Measurements from ENCODE around the gene HOXB3.

Gene HOXB3

DNA sequence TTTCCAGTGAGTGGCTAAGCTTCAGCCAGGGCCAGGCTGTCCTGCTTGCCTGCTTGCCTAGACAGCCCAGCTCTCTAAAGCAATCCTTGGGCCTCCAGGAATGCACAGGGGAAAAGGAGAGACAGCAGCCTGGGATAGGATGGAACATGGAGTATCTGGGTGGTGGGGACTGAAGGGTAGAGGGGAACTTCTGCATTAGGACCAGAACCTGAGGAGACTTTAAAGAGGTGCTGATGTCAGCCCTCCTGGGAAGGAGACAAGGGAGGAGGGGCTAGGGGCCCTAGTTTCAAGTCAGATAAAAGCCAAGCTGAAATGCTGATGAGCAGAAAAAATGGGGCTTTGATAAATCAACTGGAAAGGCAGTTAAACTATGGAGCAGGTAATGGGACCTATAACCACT, 19.0 kb upstream of the HOXB3 start:
- no peak for ATAC-seq
- no peaks in the 10 kb centered on the region for H3K9me3 Mint-ChIP-seq
- peaks cover 96% of the 10 kb centered on the region for H3K27me3 Mint-ChIP-seq
- H3K4me1 Mint-ChIP-seq, result peaks cover 36% of the 10 kb centered on the region
- DNase-seq, result no peak
- no peak overlapping the region for H3K4me3 Mint-ChIP-seq
- H3K27ac Mint-ChIP-seq, result no peak overlapping the region

DNA sequence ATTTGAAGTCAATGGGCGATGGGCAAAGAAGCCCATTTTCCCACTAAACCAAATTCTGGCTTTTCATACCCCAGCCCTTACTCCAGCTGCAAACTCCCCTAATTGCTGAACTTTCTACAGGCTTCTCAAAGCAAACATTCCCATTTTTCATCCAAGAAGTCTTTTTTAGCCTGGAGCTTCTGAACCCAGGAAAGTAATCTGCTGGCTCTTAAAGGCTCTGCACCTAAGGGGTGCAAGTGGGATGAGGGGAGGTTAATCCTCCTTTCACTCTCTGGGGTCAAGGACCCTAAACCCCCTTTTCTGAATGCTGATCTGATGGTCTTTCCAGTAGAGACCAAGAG, 18.4 kb upstream of the HOXB3 start:
- H3K4me3 Mint-ChIP-seq, result no peak overlapping the region

DNA sequence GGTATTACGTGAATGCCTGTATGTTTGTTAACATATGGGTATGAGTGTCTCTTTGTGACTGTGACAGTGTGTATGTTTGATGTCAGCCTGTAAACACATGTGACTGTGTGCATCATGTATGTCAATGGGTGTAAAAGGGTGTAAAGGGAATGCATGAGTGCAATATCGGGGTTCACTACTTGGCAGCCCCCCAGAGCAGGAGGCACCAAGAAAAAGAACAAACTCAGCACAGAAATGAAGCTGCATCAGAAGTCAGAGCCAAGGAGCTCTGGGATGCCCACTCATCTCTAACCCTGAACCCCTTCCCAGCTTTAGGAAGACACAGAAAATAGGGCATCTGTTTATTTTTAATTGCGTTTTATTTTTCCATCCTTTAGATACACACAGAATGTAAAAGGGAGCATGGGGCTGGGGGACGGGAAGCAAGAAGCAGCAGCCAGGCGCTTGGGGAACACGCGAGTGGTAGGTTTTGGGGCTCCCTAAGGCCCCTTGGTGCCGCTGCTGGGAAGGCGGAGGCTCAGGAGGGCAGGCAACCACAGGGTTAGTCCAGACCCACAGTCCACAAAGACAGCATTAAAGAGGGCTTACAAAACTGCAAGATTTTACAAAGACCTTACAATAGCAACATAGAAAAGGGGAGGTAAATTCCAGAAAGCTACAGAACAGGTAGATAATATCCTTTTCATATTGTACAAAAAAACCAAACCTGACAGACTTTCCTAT, 17.0 kb upstream of the HOXB3 start:
- H3K4me3 Mint-ChIP-seq, result no peak overlapping the region
- peaks cover 96% of the 10 kb centered on the region for H3K27me3 Mint-ChIP-seq
- DNase-seq (no peak), ATAC-seq (no peak)
- H3K27ac Mint-ChIP-seq, result no peak overlapping the region
- H3K4me1 Mint-ChIP-seq, result peaks cover 34% of the 10 kb centered on the region
- no peaks in the 10 kb centered on the region for H3K9me3 Mint-ChIP-seq

More for the DNA sequence above, 18.4 kb upstream of the HOXB3 start:
- Mint-ChIP-seq H3K4me1 (peaks cover 36% of the 10 kb centered on the region), H3K9me3 (no peaks in the 10 kb centered on the region), H3K27ac (no peak overlapping the region), H3K27me3 (peaks cover 96% of the 10 kb centered on the region)
- DNase-seq, result no peak
- no peak for ATAC-seq

DNA sequence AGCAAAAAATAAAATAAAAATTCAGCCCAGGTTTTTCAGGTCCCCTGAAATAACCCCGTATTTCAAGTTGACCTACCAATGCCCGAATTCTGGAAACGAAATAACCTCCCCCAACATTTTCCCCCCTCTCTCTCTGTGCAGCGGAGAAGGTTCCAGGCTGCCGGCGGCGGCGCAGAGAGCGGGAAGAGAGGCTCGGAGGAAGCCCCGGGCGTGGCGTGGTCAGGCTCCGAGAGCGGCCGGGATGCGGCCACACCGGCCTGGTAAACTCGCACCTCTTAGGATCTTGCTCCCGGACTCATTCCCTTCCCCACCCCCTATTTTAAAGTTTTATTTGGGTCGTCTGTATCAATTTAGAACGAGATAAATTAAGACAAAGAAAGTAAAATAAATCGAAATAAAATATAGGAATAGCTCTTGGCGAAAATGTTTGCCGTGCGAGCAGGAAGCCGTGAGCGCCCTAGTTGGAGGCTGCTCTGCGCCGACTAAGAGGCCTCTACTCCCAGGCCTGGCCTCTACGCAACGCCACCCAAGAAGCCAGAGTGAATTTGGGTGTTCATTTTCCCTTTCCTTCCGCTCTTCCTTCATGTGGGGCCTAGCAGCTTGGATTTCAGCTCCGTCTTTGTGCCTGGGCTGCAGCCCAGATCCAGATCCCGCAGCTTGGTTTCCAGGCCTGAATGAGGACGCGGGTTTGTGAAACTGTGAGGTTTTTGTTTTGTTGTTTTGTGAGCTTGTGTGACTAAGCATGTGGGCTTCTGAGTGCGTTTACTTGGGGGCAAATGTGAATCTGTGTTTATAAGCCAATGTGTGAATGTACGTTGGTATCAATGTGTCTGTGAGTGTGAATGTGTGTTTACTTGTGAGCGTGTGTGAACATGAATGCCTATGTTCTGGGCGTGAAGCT, 16.2 kb upstream of the HOXB3 start:
- H3K27ac Mint-ChIP-seq, result no peak overlapping the region
- peaks cover 96% of the 10 kb centered on the region for H3K27me3 Mint-ChIP-seq
- DNase-seq (no peak), ATAC-seq (no peak)
- peaks cover 31% of the 10 kb centered on the region for H3K4me1 Mint-ChIP-seq
- H3K4me3 Mint-ChIP-seq, result no peak overlapping the region
- no peaks in the 10 kb centered on the region for H3K9me3 Mint-ChIP-seq

DNA sequence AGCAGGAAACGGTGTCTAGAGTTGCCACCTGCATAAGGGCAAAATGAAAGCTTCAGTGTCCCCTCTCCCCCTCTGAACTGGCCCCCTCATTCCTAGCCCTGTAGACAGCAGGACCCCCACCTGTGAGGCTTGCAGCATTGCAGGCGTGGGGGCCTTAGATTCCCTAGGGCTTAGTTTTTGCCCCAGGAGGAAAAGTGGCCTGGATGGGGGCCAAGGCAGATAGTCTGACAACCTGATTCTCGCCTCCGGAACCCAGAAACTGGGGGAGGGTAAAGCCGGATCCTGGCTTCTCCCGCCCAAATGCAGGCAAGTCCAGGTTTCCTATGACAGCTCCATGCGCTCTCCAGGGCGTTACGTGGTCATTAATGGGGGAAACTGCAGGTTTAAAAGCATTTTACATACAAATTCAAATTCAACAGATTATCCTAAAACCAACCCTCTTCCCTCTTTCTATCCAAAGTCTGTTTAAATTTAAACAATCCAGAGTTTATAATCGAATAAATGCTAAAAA, 15.4 kb upstream of the HOXB3 start:
- Mint-ChIP-seq H3K27me3 (peaks cover 96% of the 10 kb centered on the region), H3K4me1 (peaks cover 25% of the 10 kb centered on the region), H3K27ac (no peak overlapping the region), H3K4me3 (no peak overlapping the region), H3K9me3 (no peaks in the 10 kb centered on the region)
- DNase-seq (no peak), ATAC-seq (no peak)

DNA sequence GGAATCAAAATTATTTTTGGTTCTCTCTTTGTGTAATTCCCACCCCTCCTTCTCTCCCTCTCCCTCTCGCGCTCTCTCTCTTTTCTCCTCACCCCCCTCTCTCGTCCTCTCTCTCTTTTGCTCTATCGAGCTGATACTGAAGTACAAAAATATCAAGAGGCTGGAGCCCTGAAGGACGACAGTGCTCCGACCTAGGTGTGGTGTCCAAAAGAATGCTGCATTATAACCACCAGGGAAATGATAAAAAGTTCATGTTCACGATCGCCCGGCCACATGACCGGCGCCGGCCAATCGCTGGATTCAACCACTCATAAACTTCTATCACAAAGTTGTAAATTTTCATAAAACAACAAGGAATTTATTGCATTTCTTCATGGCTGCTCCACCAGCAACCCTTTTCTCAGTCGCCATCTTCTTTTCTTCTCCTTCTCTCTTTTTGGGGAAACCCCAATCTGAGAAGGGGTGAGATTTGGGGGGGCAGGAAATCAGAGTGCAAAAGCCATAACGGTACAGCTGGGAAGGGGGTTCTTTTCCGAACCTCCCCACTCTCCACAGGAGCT, 14.8 kb upstream of the HOXB3 start, which contains the start of gene HOXB6:
HOXB6 (minus strand) TSS at position 217 of the 560 bp plus-strand sequence. CDS start 6,836 bp downstream, outside the sequence.
- Mint-ChIP-seq H3K27ac (no peak within 1 kb of the TSS), H3K4me3 (peak within 1 kb of the TSS; percentile 49 to 54), H3K27me3 (peaks cover 100% of the 10 kb centered on the region), H3K9me3 (no peaks in the 10 kb centered on the region), H3K4me1 (peaks cover 25% of the 10 kb centered on the region)
- ATAC-seq (no peak), DNase-seq (no peak)

DNA sequence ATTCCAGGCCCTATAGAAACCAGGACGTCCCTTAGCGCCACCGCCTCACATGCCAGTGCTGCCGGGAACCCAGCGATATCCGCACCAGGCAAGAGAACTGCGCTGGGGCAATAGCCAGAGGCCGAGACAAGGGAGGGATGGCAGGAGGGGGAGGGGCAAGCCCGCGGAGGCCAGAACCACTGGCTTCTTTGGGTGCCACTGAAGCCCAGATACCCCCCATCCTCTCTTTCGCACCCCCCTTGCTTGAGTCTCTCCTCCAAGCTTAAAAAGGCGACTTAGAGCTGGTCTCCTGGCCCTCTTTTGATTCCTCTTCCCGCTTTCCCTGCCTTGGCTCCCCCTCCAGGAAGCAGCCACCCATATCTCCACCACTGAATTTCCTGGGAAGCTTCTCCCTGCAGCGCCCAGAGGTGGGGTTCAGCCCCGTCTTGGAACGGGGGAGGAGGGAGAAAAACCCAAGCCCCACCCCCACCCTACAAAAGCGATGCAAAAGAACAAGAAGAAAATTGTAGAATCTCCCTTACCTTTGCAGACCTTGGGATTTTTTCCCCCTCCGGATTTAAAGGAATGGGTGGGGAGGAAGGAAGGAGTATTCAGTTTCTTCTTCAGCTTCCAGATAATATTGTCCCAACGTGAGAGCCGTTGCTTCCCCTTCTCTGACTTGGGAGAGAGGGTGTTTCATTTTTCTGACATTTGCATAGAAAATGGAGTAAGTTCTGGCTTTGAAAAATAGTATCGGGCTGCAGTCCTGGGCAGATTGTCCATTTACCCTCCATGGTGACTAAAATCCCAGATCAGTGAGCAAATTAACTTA, 14.1 kb upstream of the HOXB3 start:
- ATAC-seq (no peak), DNase-seq (no peak)
- peaks cover 25% of the 10 kb centered on the region for H3K4me1 Mint-ChIP-seq
- no peak overlapping the region for H3K27ac Mint-ChIP-seq
- H3K9me3 Mint-ChIP-seq, result no peaks in the 10 kb centered on the region
- peaks cover 100% of the 10 kb centered on the region for H3K27me3 Mint-ChIP-seq
- peak overlapping the region in 1 of 2 donors; percentile 49 for H3K4me3 Mint-ChIP-seq

DNA sequence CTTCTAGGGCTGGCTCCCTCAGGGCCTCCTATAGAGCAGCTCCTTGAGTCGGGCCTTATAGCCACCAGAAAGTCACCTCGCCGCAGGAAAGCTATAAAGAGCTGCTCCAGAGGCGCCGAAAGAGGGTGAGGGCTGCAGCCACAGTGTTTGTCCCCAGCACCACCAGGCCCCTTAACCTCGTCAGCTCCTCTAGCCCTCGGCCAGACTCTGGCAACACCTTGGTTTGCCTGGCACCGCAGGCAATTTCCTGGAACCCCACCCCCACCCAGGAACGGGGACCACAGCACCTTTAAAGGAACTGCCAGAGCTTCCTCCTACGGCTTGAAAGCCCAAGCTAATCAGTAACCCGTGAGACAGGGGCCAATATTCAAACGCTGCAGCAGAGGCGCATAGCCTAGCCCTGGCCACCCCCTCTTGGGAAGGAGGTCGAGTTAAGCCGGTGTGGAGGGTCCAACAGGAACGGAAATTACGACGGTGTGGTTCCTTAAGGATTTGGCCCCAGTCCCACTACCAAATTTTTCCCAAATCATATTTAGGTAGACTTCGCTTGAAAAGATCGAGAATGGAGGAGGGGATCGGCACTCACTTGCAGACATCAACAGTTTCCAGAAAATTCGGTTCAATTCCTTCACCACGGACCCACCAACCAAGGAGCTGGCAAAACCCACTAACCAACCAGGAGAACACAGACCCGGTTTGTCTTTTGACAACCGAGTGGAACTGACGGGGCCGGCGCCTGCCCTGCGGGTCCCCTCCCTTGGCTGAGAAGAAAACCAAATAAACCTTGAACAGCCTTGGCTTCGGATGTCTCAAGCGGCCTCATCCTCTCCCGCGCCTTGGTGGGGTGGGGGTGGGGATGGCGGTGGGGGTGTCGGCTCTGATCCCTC, 11.7 kb upstream of the HOXB3 start:
- peak; percentile 4 for ATAC-seq
- H3K4me1 Mint-ChIP-seq, result peaks cover 46% of the 10 kb centered on the region

DNA sequence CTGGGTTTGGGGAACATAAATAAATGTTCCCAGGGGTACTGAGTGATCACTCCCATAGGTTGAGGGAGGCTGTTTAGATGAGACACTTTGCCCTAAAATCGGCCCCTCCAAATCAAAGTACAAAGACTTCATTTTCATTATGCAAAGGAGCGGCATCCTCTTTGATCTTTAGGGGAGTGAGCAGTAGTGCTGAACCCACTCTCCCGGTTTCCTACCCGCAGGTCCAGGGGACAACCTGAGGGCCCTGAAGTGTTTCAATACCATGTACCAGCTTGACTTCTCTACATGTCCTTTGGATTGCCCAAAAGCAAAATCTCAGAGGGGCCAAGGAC, 11.1 kb upstream of the HOXB3 start:
- peaks cover 52% of the 10 kb centered on the region for H3K4me1 Mint-ChIP-seq
- H3K27ac Mint-ChIP-seq, result no peak overlapping the region
- DNase-seq (no peak), ATAC-seq (no peak)
- no peaks in the 10 kb centered on the region for H3K9me3 Mint-ChIP-seq
- H3K4me3 Mint-ChIP-seq, result no peak overlapping the region
- H3K27me3 Mint-ChIP-seq, result peaks cover 100% of the 10 kb centered on the region

More for the DNA sequence above, 11.7 kb upstream of the HOXB3 start:
- Mint-ChIP-seq H3K27ac (no peak overlapping the region), H3K9me3 (no peaks in the 10 kb centered on the region), H3K4me3 (peak overlapping the region in 1 of 2 donors; percentile 8), H3K27me3 (peaks cover 100% of the 10 kb centered on the region)
- DNase-seq, result no peak

DNA sequence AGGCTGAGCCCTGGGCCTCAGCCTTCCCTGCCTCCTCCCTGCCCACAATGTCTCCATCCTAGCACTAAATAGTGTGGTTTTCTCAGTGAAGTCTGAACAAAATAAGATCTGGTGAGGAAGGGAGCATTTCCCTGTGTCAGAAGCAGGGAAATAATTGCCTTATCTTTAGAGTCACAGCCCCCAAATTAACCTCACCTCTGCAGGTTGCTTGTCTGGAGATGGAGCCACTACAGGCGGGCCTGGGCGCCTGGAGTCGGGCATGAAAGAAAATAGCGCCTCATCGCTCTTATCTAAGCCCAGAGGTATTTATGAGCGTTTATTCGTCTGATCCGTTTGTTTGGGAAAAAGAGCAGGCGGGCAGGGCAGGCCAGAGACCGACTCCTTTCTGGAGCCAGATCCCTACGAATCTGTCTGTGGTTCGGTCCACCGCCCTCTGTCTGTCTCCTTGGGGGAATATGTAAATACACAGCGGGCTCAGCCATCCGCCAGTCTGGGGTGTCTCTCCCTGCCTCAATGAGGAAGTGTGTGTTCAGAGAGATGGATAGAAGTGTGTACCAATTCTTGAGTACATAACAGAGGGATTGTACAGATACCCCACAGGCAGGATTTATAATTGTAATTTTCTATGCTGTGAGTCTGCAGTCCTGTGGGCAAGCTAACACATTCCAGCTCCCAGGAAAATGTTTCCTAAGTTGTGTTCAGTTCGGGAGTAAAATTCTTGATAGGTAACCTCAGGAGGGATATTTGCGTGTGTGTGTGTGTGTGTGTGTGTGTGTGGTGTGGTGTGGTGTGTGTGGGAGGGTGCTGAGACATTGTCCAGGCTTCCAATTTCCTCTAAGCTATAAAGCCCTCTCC, 10.4 kb upstream of the HOXB3 start:
- no peaks in the 10 kb centered on the region for H3K9me3 Mint-ChIP-seq
- peaks cover 100% of the 10 kb centered on the region for H3K27me3 Mint-ChIP-seq
- H3K4me1 Mint-ChIP-seq, result peaks cover 53% of the 10 kb centered on the region
- ATAC-seq, result no peak
- no peak for DNase-seq
- no peak overlapping the region for H3K27ac Mint-ChIP-seq
- H3K4me3 Mint-ChIP-seq, result no peak overlapping the region

DNA sequence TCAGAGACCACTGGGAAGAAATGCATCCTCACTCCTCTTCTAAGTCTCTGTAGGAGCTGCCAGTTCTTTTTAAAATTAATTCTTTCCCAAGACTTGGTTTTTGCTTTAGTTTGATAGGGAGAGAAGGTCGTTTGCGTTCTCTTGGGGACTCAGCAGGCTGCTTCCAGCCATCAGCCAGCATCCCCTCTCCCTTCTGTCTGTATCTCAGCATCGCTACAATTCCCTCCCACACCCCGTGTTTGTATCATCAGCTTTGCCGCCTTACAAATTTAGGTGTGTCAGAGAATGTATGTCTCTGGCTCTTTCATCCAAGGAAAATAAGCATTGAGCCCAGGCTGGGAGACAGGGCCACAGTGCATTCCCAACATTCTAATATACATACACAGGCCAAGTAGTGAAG, 9.3 kb upstream of the HOXB3 start:
- H3K27ac Mint-ChIP-seq, result no peak overlapping the region
- no peak for DNase-seq
- peaks cover 100% of the 10 kb centered on the region for H3K27me3 Mint-ChIP-seq
- H3K9me3 Mint-ChIP-seq, result no peaks in the 10 kb centered on the region
- H3K4me3 Mint-ChIP-seq, result no peak overlapping the region
- ATAC-seq, result no peak
- H3K4me1 Mint-ChIP-seq, result peaks cover 53% of the 10 kb centered on the region

DNA sequence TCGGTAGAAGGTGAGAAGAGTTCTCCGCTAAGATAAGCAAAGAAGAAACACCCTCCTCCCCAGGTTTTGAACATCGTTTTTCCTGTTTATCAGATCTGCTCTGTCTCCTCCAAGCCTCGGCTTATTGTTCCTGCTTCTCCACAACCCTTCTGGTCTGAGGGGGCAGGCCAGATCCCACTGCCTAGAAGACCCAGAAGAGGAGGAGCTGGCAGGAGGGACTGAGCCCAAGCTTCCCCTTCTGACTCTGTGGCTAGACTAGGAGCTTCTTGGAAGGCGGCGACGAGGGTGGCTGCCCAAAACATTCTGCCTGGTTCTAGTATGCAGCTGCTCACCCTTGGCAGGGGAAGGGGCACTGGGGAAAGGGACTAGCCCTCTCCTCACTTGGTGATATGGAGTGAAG, 8.7 kb upstream of the HOXB3 start:
- no peak overlapping the region for H3K27ac Mint-ChIP-seq
- ATAC-seq, result no peak
- H3K4me3 Mint-ChIP-seq, result no peak overlapping the region
- peaks cover 53% of the 10 kb centered on the region for H3K4me1 Mint-ChIP-seq
- DNase-seq, result no peak
- H3K9me3 Mint-ChIP-seq, result no peaks in the 10 kb centered on the region
- H3K27me3 Mint-ChIP-seq, result peaks cover 100% of the 10 kb centered on the region

DNA sequence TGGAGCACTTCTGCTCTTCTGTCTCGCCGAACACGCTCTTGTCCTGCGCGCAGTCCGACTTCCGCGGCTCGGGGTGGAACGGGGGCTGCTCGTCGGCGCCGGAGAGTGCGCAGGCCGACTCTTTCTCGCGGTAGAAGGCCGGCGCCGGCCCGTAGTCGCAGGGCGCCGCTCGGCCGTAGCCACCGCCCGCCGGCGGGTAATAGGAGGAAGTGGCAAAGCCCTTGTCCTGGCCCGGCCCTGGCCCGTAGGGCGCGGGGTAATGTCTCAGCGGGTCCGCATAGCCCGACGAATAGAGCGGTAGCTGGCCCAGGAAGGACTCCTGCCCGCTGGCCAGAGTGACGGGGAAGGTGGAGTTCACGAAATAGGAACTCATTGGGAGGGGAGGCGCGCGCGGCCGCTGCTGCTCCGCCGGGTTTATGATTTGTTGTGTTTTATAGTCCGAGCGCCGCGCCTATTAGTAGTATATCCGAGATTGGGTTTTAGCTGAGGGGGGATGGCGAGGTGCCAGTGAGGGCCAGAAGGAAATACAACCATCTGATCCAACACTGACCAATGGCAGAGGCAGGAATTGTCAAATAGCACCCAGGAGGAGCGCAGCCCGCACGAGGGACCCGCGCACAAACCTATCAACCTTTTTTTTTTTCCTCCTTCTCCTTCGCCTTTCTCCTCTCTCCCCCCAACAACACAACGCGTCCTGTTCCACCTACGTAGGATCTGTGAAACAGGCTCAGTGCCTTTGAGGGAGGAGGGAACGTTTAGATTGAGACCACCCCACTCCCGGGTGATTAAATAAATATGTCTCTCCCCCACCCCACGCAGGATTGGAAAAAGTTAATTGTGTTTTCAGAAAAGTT, 8.0 kb upstream of the HOXB3 start:
- DNase-seq (peak in 1 of 2 donors; percentile 47), ATAC-seq (peak; percentile 56)
- H3K4me3 Mint-ChIP-seq, result peak overlapping the region; percentile 77 to 83
- H3K27me3 Mint-ChIP-seq, result peaks cover 100% of the 10 kb centered on the region
- H3K4me1 Mint-ChIP-seq, result peaks cover 54% of the 10 kb centered on the region
- H3K9me3 Mint-ChIP-seq, result no peaks in the 10 kb centered on the region
- peak overlapping the region in 1 of 2 donors; percentile 57 for H3K27ac Mint-ChIP-seq
